ENCODE measurements around the gene FCHSD2. TPM values are rescaled to one million over a fixed set of nuclear protein-coding genes. Genes with fewer than 3 reads are reported as not detected.

FCHSD2 gene
- total and polyA plus RNA-seq, 4 donors = 14.7 to 41.6 (median 32.6) TPM

- 94 to 96% methylated on average over 1 of the region's 1 CpG for WGBS, 2 donors
- TF ChIP-seq, protein P1, sequence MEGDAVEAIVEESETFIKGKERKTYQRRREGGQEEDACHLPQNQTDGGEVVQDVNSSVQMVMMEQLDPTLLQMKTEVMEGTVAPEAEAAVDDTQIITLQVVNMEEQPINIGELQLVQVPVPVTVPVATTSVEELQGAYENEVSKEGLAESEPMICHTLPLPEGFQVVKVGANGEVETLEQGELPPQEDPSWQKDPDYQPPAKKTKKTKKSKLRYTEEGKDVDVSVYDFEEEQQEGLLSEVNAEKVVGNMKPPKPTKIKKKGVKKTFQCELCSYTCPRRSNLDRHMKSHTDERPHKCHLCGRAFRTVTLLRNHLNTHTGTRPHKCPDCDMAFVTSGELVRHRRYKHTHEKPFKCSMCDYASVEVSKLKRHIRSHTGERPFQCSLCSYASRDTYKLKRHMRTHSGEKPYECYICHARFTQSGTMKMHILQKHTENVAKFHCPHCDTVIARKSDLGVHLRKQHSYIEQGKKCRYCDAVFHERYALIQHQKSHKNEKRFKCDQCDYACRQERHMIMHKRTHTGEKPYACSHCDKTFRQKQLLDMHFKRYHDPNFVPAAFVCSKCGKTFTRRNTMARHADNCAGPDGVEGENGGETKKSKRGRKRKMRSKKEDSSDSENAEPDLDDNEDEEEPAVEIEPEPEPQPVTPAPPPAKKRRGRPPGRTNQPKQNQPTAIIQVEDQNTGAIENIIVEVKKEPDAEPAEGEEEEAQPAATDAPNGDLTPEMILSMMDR (IDR thresholded peaks at IDR 0.05; ENCODE audit: control extremely low read depth, extremely low read depth) = no peak
- Histone ChIP-seq H3K4me1 (ENCODE audit: control insufficient read depth in 5 of 5, insufficient read depth in 5 of 5, low read length in 5 of 5) (peaks cover 0 to 5% (median 0%) of the 10 kb centered on the region in 5 donors), H3K27ac (ENCODE audit: low read depth in 1 of 2, low read length in 1 of 2) (no peak overlapping the region), H3K9ac (ENCODE audit: insufficient read depth in 1 of 2, low read length in 2 of 2) (no peak overlapping the region), H3K9me3 (ENCODE audit: control insufficient read depth in 4 of 4, insufficient read depth in 3 of 4, low read length in 3 of 4) (peaks cover 0 to 3% (median 0%) of the 10 kb centered on the region in 4 donors), H3K36me3 (ENCODE audit: control insufficient read depth in 4 of 4, insufficient read depth in 4 of 4, low read length in 4 of 4) (no peaks in the 10 kb centered on the region), H3K4me3 (no peak overlapping the region), H3K27me3 (ENCODE audit: control insufficient read depth in 3 of 3, insufficient read depth in 3 of 3, low read length in 2 of 3) (no peaks in the 10 kb centered on the region)
- no peak for DNase-seq
- no peak for ATAC-seq (ENCODE audit: insufficient read depth, low FRiP score)
Measured at GRCh38 chr11:73019996-73020395, 122.1 kb downstream of the FCHSD2 start.

DNA sequence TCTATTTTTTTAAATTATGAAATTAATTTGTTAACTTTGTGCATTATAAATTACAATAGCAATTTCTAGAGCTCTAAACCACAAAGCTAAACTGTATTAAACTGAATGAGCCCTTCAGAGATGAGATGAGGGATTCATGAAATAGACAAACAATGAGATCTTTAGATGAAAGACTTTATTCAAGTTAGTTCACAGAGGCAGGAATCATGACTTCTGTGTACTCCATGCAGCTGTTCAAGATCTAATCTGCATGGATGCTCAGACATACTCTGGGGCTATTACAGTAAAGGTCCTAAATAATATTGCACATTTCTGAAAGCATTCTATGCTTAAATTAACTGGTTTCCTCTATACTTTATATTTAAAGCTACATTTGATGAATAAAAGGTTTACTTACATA, 122.7 kb downstream of the FCHSD2 start:
- H3K27ac ChIP-seq (ENCODE audit: low read depth in 1 of 2, low read length in 1 of 2) = no peak overlapping the region
- H3K9me3 ChIP-seq (ENCODE audit: control insufficient read depth in 4 of 4, insufficient read depth in 3 of 4, low read length in 3 of 4) = no peaks in the 10 kb centered on the region
- peaks cover 0 to 5% (median 0%) of the 10 kb centered on the region in 5 donors for H3K4me1 ChIP-seq (ENCODE audit: control insufficient read depth in 5 of 5, insufficient read depth in 5 of 5, low read length in 5 of 5)
- H3K27me3 ChIP-seq (ENCODE audit: control insufficient read depth in 3 of 3, insufficient read depth in 3 of 3, low read length in 2 of 3) = no peaks in the 10 kb centered on the region
- H3K9ac ChIP-seq (ENCODE audit: insufficient read depth in 1 of 2, low read length in 2 of 2) = no peak overlapping the region
- no peak overlapping the region for H3K4me3 ChIP-seq
- TF ChIP-seq, protein P1 (IDR thresholded peaks at IDR 0.05; ENCODE audit: control extremely low read depth, extremely low read depth) = no peak
- ATAC-seq (ENCODE audit: insufficient read depth, low FRiP score) (no peak), DNase-seq (no peak)
- H3K36me3 ChIP-seq (ENCODE audit: control insufficient read depth in 4 of 4, insufficient read depth in 4 of 4, low read length in 4 of 4) = no peaks in the 10 kb centered on the region

- Histone ChIP-seq H3K9ac (ENCODE audit: insufficient read depth in 1 of 2, low read length in 2 of 2) (no peak overlapping the region), H3K27me3 (ENCODE audit: control insufficient read depth in 3 of 3, insufficient read depth in 3 of 3, low read length in 2 of 3) (no peaks in the 10 kb centered on the region), H3K4me3 (no peak overlapping the region), H3K9me3 (ENCODE audit: control insufficient read depth in 4 of 4, insufficient read depth in 3 of 4, low read length in 3 of 4) (no peaks in the 10 kb centered on the region), H3K4me1 (ENCODE audit: control insufficient read depth in 5 of 5, insufficient read depth in 5 of 5, low read length in 5 of 5) (peaks cover 0 to 5% (median 0%) of the 10 kb centered on the region in 5 donors), H3K27ac (ENCODE audit: low read depth in 1 of 2, low read length in 1 of 2) (no peak overlapping the region), H3K36me3 (ENCODE audit: control insufficient read depth in 4 of 4, insufficient read depth in 4 of 4, low read length in 4 of 4) (peaks cover 0 to under 1% (median 0%) of the 10 kb centered on the region in 4 donors)
- DNase-seq (no peak), ATAC-seq (ENCODE audit: insufficient read depth, low FRiP score) (no peak)
- TF ChIP-seq, protein P1 (IDR thresholded peaks at IDR 0.05; ENCODE audit: control extremely low read depth, extremely low read depth) = no peak
Measured at GRCh38 chr11:73018856-73019255, 123.3 kb downstream of the FCHSD2 start.
